GM12878 (cell line): ENCODE measurements around the gene RWDD4. TPM values are rescaled to one million over a fixed set of nuclear protein-coding genes. Genes with fewer than 3 reads are reported as not detected.

Experiments
- ATF3 ChIP-seq: IDR thresholded peaks from 2 replicates; pipeline ENCODE4 v1.6.1; 2011; ENCODE audit warnings: low read depth, mild to moderate bottlenecking, low read length, moderate library complexity, borderline replicate concordance; ENCODE audit errors: extremely low read depth
- IRF5 ChIP-seq: fragments of 450-650 bp; IDR thresholded peaks from 2 replicates; pipeline ENCODE4 v1.6.1; 2017; ENCODE audit warnings: borderline replicate concordance
- NFYB ChIP-seq: IDR thresholded peaks from 2 replicates; pipeline ENCODE4 v1.6.1; 2011; ENCODE audit warnings: low read depth, mild to moderate bottlenecking, low read length, improper control_type of control experiment, moderate library complexity; ENCODE audit not compliant: insufficient read depth
- NRF1 ChIP-seq: conservative IDR thresholded peaks from 2 replicates; pipeline ENCODE4 v1.6.1; 2011; ENCODE audit warnings: mild to moderate bottlenecking, low read depth, low read length, improper control_type of control experiment
- PRDM15 ChIP-seq: fragments of 450-650 bp; formaldehyde crosslinking; IDR thresholded peaks from 2 replicates; pipeline ENCODE4 v1.4.0; 2020; ENCODE audit warnings: mild to moderate bottlenecking, moderate library complexity
- SREBF2 ChIP-seq: IDR thresholded peaks from 2 replicates; pipeline ENCODE4 v1.6.1; 2012; ENCODE audit warnings: mild to moderate bottlenecking, low read length
- ZBTB40 ChIP-seq: fragments of 450-650 bp; IDR thresholded peaks from 2 replicates; pipeline ENCODE4 v1.6.1; 2016; ENCODE audit warnings: mild to moderate bottlenecking, moderate library complexity, borderline replicate concordance
- ZNF687 ChIP-seq: fragments of 450-650 bp; IDR thresholded peaks from 2 replicates; pipeline ENCODE4 v1.6.1; 2017; ENCODE audit warnings: mild to moderate bottlenecking, moderate library complexity
- polyA plus RNA-seq, 11 experiments: library from polyadenylated mRNA; depleted of rRNA in 4 of 11; unstranded in 6 of 11; stranded (reverse) in 5 of 11; fragments of >200 nt; fragmentation: Nextera tagmentation in 4 of 11; fragmentation: Illumina TruSeq in 1 of 11; extraction: Ambion mirVana in 4 of 11; extraction: Trizol in 1 of 11; gene quantifications; 1 replicate in 1 of 11; 2 replicates in 10 of 11; pipeline versions ENCODE4 v1.2.1 to v1.2.3, GENCODE V29; 2011 to 2016; ENCODE audit warnings: inconsistent platforms in 2 of 11, missing spikeins in 2 of 11, low read depth in 1 of 11
- total RNA-seq, 4 experiments: library from RNA; depleted of rRNA in 3 of 4; stranded (reverse); fragments of >200 nt in 3 of 4; fragmentation: Illumina TruSeq in 1 of 4; extraction: Trizol in 1 of 4; gene quantifications; 2 replicates each; pipeline versions ENCODE4 v1.2.1 to v1.2.3, GENCODE V29; 2013 to 2021
- TF ChIP-seq, protein P1 (sequence below): IDR thresholded peaks from 2 replicates; pipeline ENCODE4 v1.6.1; 2012; ENCODE audit warnings: low read depth, low read length, improper control_type of control experiment
- TF ChIP-seq, protein P2 (sequence below): fragments of 450-650 bp; IDR thresholded peaks from 2 replicates; pipeline ENCODE4 v1.6.1; 2018; ENCODE audit warnings: mild to moderate bottlenecking, low read depth, moderate library complexity; ENCODE audit not compliant: partially characterized antibody

The RWDD4 gene
- total and polyA plus RNA-seq, 10 of the 15 experiments (the other 5 are each of a cell fraction or from before 2014, with no cell fraction given): 11.2 to 37.8 (median 19.9) TPM

- TF ChIP-seq, protein P1, sequence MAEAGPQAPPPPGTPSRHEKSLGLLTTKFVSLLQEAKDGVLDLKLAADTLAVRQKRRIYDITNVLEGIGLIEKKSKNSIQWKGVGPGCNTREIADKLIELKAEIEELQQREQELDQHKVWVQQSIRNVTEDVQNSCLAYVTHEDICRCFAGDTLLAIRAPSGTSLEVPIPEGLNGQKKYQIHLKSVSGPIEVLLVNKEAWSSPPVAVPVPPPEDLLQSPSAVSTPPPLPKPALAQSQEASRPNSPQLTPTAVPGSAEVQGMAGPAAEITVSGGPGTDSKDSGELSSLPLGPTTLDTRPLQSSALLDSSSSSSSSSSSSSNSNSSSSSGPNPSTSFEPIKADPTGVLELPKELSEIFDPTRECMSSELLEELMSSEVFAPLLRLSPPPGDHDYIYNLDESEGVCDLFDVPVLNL: no peak
- TF ChIP-seq ATF3: no peak
- TF ChIP-seq NRF1: no peak
- TF ChIP-seq ZBTB40: no peak
- TF ChIP-seq SREBF2: no peak
- no peak for TF ChIP-seq PRDM15 (CRISPR knock-in tag)
- no peak for TF ChIP-seq NFYB
- no peak for TF ChIP-seq IRF5
- no peak for TF ChIP-seq ZNF687
- TF ChIP-seq, protein P2, sequence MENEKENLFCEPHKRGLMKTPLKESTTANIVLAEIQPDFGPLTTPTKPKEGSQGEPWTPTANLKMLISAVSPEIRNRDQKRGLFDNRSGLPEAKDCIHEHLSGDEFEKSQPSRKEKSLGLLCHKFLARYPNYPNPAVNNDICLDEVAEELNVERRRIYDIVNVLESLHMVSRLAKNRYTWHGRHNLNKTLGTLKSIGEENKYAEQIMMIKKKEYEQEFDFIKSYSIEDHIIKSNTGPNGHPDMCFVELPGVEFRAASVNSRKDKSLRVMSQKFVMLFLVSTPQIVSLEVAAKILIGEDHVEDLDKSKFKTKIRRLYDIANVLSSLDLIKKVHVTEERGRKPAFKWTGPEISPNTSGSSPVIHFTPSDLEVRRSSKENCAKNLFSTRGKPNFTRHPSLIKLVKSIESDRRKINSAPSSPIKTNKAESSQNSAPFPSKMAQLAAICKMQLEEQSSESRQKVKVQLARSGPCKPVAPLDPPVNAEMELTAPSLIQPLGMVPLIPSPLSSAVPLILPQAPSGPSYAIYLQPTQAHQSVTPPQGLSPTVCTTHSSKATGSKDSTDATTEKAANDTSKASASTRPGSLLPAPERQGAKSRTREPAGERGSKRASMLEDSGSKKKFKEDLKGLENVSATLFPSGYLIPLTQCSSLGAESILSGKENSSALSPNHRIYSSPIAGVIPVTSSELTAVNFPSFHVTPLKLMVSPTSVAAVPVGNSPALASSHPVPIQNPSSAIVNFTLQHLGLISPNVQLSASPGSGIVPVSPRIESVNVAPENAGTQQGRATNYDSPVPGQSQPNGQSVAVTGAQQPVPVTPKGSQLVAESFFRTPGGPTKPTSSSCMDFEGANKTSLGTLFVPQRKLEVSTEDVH: no peak
Measured at GRCh38 chr4:183639291-183639690, 19.7 kb downstream of the RWDD4 start (continued).
